ENCODE data around the gene XPOT. TPM values are rescaled to one million over a fixed set of nuclear protein-coding genes. Genes with fewer than 3 reads are reported as not detected.

XPOT gene
- total RNA-seq, 2 experiments from 2014 or later, result 39.6 to 40.0 TPM

DNA sequence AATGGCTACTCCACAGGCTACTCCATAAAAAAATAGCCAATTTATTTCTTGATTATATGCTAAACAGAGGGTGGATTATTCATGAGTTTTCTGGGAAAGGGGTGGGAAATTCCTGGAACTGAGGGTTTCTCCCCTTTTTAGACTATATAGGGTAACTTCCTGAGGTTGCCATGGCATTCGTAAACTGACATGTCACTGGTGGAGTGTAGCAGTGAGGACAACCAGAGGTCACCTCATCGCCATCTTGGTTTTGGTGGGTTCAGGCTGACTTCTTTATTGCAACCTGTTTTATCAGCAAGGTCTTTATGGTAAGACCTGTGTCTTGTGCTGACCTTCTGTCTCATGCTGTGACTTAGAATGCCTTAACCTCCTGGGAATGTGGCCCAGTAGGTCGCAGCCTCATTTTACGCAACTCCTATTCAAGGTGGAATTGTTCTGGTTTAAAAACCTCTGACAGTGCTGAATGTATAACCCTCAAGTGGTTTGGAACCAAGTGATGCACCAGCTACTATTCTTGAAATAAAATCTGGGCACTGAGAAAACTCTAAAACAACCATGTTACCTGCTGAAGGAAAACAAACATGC is 41.4 kb upstream of the XPOT start:
- CTCF ChIA-PET, result no interaction called here
- ATAC-seq (ENCODE audit: poor library complexity) (no peak), DNase-seq (no peak)
- H3K36me3 ChIP-seq (ENCODE audit: insufficient read depth, low read length), result no peaks in the 10 kb centered on the region
- Mint-ChIP-seq H3K27me3 (no peaks in the 10 kb centered on the region), H3K27ac (no peak overlapping the region), H3K36me3 (ENCODE audit: low read depth) (no peaks in the 10 kb centered on the region), H3K4me3 (no peak overlapping the region), H3K4me1 (ENCODE audit: low read depth) (no peaks in the 10 kb centered on the region), H3K9me3 (no peaks in the 10 kb centered on the region)
- no peak overlapping the region for H3K4me3 ChIP-seq (ENCODE audit: low read length)
- TF ChIP-seq, protein P1, sequence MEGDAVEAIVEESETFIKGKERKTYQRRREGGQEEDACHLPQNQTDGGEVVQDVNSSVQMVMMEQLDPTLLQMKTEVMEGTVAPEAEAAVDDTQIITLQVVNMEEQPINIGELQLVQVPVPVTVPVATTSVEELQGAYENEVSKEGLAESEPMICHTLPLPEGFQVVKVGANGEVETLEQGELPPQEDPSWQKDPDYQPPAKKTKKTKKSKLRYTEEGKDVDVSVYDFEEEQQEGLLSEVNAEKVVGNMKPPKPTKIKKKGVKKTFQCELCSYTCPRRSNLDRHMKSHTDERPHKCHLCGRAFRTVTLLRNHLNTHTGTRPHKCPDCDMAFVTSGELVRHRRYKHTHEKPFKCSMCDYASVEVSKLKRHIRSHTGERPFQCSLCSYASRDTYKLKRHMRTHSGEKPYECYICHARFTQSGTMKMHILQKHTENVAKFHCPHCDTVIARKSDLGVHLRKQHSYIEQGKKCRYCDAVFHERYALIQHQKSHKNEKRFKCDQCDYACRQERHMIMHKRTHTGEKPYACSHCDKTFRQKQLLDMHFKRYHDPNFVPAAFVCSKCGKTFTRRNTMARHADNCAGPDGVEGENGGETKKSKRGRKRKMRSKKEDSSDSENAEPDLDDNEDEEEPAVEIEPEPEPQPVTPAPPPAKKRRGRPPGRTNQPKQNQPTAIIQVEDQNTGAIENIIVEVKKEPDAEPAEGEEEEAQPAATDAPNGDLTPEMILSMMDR (IDR thresholded peaks at IDR 0.05), result no peak
- H3K9me3 ChIP-seq (ENCODE audit: control insufficient read depth in 1 of 2, insufficient read depth in 1 of 2, low read length in 2 of 2), result no peaks in the 10 kb centered on the region
- no peaks in the 10 kb centered on the region for H3K4me1 ChIP-seq (ENCODE audit: insufficient read depth, low read length)
- no peak overlapping the region for H3K27ac ChIP-seq (ENCODE audit: low read depth in 1 of 2, low read length in 2 of 2)
- POLR2A ChIA-PET, result no interaction called here
- intact Hi-C loops (cut with DNase I, micrococcal nuclease), result no loop called here
- H3K27me3 ChIP-seq (ENCODE audit: control insufficient read depth in 1 of 2, insufficient read depth in 2 of 2, low read length in 2 of 2), result no peaks in the 10 kb centered on the region

DNA sequence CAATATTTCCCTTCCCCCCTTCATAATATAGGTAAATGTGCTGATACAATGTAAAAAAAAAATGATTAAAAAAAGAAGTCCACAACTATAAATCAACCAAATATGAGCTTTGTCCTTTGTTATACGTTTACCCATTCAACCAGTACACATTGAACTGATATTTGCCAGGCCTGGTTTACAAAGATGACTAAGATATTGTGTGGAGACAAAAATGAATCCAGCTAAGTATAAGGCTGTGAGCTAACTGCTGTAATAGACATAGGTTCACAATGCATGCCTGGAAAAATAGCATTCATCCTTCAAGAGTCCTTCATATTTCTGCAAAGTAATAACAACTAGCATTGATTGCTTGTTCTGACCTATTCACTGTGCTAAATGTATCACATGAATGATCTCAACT is 20.5 kb upstream of the XPOT start:
- intact Hi-C loops (cut with DNase I, micrococcal nuclease), result no loop called here
- DNase-seq, result no peak
- Histone ChIP-seq H3K4me1 (ENCODE audit: insufficient read depth, low read length) (peaks cover 23% of the 10 kb centered on the region), H3K27me3 (ENCODE audit: control insufficient read depth in 1 of 2, insufficient read depth in 2 of 2, low read length in 2 of 2) (no peaks in the 10 kb centered on the region), H3K36me3 (ENCODE audit: insufficient read depth, low read length) (no peaks in the 10 kb centered on the region), H3K9me3 (ENCODE audit: control insufficient read depth in 1 of 2, insufficient read depth in 1 of 2, low read length in 2 of 2) (peaks cover 8 to 11% of the 10 kb centered on the region in 2 experiments), H3K27ac (ENCODE audit: low read depth in 1 of 2, low read length in 2 of 2) (no peak overlapping the region), H3K4me3 (ENCODE audit: low read length) (no peak overlapping the region)
- POLR2A ChIA-PET, result interaction anchor here (1.1 kb wide), 1 partner anchor 45 kb away, joined by 4 read pairs; no protein-coding TSS in a partner anchor
- H3K36me3 Mint-ChIP-seq (ENCODE audit: low read depth), result no peaks in the 10 kb centered on the region
- CTCF ChIA-PET, result no interaction called here
- peaks cover 6% of the 10 kb centered on the region for H3K9me3 Mint-ChIP-seq
- H3K27ac Mint-ChIP-seq, result peak overlapping the region; percentile 77
- H3K4me3 Mint-ChIP-seq, result no peak overlapping the region
- no peaks in the 10 kb centered on the region for H3K27me3 Mint-ChIP-seq
- no peak for ATAC-seq (ENCODE audit: poor library complexity)
- peaks cover 31% of the 10 kb centered on the region for H3K4me1 Mint-ChIP-seq (ENCODE audit: low read depth)
- TF ChIP-seq, protein P1 (IDR thresholded peaks at IDR 0.05), result no peak

DNA sequence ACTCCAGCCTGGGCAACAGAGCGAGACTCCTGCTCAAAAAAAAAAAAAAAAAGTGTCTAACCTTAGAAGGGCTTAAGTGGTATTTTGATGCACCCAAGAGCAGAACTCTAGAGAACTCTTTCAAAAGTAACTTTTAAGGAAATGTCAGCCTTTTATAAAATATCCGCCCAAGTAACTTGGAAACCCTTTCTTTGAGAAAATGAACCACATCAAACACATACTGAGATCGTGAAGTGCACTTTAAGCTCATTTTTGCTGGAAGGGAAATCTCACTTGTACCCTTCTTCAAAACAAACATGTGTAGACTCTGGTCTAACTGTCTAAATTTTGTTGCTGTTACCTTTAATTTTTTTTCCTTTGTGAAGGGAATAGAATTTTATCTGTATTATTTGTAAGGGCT is 19.2 kb upstream of the XPOT start:
- Mint-ChIP-seq H3K27ac (peak overlapping the region; percentile 77), H3K4me3 (peak overlapping the region; percentile 59), H3K9me3 (peaks cover 6% of the 10 kb centered on the region), H3K27me3 (no peaks in the 10 kb centered on the region), H3K4me1 (ENCODE audit: low read depth) (peaks cover 31% of the 10 kb centered on the region), H3K36me3 (ENCODE audit: low read depth) (no peaks in the 10 kb centered on the region)
- POLR2A ChIA-PET, result interaction anchor here (0.6 to 1.9 kb wide), 6 partner anchors 8 to 163 kb away, joined by 3 to 17 read pairs (median 4); partner anchors contain the start of genes KICS2 and XPOT
- Histone ChIP-seq H3K9me3 (ENCODE audit: control insufficient read depth in 1 of 2, insufficient read depth in 1 of 2, low read length in 2 of 2) (peaks cover under 1 to 8% of the 10 kb centered on the region in 2 experiments), H3K36me3 (ENCODE audit: insufficient read depth, low read length) (no peaks in the 10 kb centered on the region), H3K27ac (ENCODE audit: low read depth in 1 of 2, low read length in 2 of 2) (peak overlapping the region; percentile 50 to 56), H3K27me3 (ENCODE audit: control insufficient read depth in 1 of 2, insufficient read depth in 2 of 2, low read length in 2 of 2) (no peaks in the 10 kb centered on the region), H3K4me1 (ENCODE audit: insufficient read depth, low read length) (peaks cover 27% of the 10 kb centered on the region), H3K4me3 (ENCODE audit: low read length) (no peak overlapping the region)
- intact Hi-C loops (cut with DNase I, micrococcal nuclease), result no loop called here
- ATAC-seq (ENCODE audit: poor library complexity) (peak; percentile 74), DNase-seq (peak in 3 of 14 experiments; percentile 54 to 63 (median 58))
- CTCF ChIA-PET, result no interaction called here
- TF ChIP-seq, protein P1 (IDR thresholded peaks at IDR 0.05), result no peak
